Stimulated activated CD8-positive, alpha-beta memory T cell treated with anti-CD3 and anti-CD28 coated beads, Interleukin-15, amount 100 ng/mL, for 1 hour (primary cell): ENCODE measurements around the gene BNIP1.
A peak's percentile ranks its signal among the peaks of the same experiment; 100 is the strongest.
"Not testable (repeated sequence)": the region's sequence is repeated elsewhere in the genome, so short reads cannot be mapped to it uniquely, and the experiment has no call there.

ENCODE experiments used
- DNase-seq: peaks from one replicate; pipeline ENCODE4 v3.0.0-alpha.2; 2020; ENCODE audit warnings: low read depth

Gene BNIP1

GRCh38 chr5:173144200-173145176 is at the start of gene BNIP1:
Gene BNIP1 (plus strand): TSS chr5:173144531. CDS start chr5:173144546, 15 bp downstream.
- DNase-seq, result peak; percentile 98

GRCh38 chr5:173098787-173099186 is 45.5 kb upstream of the BNIP1 start:
- DNase-seq, result no peak

DNA sequence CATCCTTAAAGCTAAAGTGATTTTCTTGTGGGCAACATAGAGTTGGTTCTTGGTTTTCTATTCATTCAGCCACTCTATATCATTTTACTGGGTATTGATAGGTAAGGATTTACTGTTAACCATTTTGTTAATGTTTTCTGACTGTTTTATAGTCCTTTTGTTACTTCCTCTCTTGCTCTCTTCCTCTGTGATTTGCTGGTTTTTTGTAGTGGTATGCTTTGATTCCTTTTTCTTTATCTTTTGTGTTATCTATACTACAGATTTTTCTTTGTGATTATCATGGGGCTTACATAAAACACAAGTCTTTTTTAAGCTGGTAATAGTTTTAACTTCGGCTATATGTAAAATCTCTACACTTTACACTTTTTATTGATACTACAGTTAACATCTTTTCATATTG is 44.9 kb upstream of the BNIP1 start:
- no peak for DNase-seq

- DNase-seq, result no peak
These were observed 43.1 kb upstream of the BNIP1 start for GRCh38 chr5:173101245-173101644.

GRCh38 chr5:173103411-173103810 is 40.9 kb upstream of the BNIP1 start:
- DNase-seq, result no peak

- no peak for DNase-seq
These were observed 35.4 kb upstream of the BNIP1 start for GRCh38 chr5:173108914-173109313.

- no peak for DNase-seq
These were observed 29.8 kb upstream of the BNIP1 start for GRCh38 chr5:173114536-173114935.

DNA sequence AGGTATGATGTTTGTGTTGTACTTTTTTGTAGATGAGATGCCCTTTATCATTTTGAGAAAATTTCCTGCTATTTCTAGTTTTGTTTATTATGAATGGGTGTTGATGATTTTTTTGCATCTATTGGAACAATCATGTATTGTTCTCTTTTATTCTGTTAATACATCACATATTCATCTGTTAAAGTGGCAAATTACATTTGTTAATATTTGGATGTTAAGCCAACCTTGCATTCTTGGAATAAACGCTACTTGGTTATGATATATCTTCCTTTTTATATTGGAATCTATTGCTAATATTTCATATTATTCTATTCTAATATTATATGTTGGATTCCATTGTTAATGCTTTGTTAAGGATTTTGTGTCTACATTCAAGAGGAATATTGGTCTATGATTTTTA is 24.6 kb upstream of the BNIP1 start:
- no peak for DNase-seq

DNA sequence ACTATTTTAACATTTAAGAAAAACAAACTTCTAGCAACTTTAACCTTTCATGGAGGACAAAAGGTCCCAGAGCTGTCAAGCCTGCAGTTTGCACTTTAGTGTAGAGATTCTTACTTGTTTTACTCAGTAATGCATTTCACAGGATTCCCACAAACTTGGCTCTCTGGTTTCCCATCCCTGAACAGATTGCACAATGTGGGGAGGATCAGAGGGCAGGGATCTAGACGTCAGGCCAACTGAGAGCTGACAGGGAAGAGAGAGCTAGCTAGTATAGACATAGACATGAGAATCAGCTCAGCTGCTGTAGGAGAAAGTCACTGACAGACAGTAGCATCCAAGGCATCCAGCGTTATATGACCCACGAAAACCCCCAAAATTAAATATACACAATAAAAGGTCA is 20.9 kb upstream of the BNIP1 start:
- DNase-seq, result no peak

DNA sequence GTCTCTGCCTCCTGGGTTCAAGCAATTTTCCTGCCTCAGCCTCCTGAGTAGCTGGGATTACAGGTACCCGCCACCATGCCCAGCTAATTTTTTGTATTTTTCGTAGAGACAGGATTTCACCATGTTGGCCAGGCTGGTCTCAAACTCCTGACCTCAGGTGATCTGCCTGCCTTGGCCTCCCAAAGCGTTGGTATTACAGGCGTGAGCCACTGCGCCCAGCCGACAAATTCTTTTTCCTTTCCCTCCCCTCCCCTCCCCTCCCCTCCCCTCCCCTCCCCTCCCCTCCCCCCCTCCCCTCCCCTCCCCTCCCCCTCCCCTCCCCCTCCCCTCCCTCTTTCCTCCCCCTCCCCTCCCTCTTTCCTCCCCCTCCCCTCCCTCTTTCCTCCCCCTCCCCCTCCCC is 12.2 kb upstream of the BNIP1 start:
- not testable (repeated sequence) for DNase-seq

DNA sequence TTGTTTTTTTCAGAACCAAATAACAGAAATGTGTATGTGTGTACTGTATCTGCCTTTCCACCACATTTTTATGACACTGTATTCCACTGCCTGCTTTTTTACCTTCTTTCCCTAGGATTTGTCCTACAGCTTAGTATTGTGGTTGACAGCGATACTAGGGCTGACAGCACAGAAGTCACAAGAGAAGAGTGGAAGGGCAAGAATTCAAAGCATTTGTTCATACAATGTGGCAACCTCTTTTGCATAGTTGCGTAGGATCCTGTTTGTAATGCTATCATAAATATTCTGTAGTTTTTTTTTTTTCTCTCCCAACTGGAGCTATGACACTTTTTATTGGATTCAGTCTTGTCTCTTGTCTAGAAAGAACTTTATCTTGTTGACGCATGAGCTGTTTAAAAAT is 5.6 kb upstream of the BNIP1 start:
- DNase-seq, result no peak

DNA sequence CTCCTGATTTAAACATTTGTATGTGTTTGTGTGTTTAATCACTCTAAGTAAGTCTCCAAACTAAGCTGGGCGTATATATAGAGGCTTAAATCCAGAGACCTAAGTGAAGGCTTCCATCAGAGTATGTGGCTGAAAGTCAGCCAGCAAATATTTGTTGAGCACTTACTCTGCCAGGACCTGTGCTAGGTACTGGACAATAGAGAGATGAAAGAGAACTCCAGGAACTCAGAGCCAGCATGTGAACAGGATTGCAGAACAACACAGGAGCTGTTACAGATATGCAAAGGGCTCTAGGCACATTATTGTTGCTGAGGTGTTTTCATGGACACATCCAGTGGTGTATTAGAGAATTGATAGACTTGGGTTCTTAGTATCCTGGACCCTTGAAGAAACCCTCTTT is 4.7 kb upstream of the BNIP1 start:
- no peak for DNase-seq

GRCh38 chr5:173140769-173141168 is 3.6 kb upstream of the BNIP1 start:
- no peak for DNase-seq

DNA sequence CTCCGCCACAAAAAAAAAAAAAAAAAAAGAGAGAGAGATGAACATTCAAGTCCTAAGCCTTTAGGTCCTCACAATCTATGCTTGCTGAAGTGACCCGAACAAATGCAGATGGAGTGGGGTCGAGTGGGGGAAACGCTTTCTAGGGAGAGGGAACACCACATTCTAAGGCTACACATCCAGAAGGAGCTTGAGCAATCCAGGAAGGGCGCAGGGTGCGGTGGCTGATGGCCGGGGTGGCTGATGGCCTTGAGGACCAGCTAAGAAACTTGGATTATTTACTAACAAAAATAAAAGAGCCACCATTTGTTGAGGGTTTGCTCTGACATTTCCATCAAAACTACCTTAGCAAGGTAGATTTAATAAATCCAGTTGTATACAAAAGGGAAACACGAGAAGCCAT is 764 bp upstream of the BNIP1 start:
- no peak for DNase-seq

DNA sequence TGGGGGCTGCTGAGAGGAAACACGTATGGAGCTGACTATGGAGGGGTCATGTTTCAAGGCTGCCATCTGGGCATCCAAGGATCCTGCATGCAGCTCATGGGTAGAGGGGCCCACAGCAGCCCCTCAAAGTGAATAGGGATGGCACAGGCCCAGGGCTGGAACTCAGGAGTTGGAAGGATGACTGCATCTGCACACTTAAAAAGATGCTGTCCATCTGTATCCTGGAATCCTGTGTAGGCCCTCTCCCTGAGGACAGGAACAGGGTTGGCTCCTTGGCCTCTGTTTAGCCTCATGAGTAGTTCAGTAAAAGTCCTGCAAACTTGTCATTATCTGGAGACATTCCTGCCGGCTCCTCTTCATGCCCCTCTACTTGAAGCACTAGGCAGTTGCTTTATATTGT is 4.0 kb downstream of the BNIP1 start:
- DNase-seq, result no peak

DNA sequence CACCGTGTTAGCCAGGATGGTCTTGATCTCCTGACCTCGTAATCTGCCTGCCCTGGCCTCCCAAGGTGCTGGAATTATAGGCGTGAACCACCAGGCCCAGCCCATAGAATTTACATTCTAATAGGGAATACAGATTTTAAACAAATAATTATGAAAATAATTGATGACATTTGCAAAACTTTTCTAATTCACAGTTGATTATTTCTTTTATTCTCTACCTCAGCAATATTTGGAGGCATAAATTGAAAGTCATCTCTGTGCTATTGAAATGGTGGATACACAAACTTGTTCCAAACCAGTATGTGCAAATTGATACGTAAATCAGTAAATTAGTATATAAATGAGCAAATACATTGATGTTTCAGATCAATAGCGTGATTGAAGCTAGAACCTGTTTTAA is 8.2 kb downstream of the BNIP1 start:
- no peak for DNase-seq

GRCh38 chr5:173153842-173154241 is 9.5 kb downstream of the BNIP1 start:
- no peak for DNase-seq

- not testable (repeated sequence) for DNase-seq
These were observed 10.3 kb downstream of the BNIP1 start for GRCh38 chr5:173154619-173155018.

GRCh38 chr5:173155912-173156311 is 11.6 kb downstream of the BNIP1 start:
- DNase-seq, result no peak

DNA sequence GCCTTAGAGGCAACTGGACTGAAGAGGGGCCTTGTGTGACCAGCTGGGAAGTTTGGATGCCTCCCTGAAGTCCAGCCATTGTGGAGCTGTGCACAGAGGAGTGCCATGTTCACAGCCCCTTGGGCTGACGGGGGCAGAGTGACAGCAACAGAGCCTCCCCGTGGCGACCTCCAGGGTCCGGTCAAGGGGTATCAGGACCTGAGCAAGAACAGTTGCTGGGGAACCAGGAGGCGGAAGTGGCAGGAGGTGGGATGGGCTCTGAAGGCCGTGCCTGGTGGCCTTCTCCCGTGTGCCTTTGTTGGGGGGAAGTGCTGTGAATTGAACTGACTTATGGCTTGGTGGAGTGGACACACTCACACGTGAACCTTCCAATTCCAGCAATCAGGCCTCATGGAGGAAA is 14.0 kb downstream of the BNIP1 start:
- DNase-seq, result no peak

- DNase-seq, result no peak
These were observed 14.9 kb downstream of the BNIP1 start for GRCh38 chr5:173159256-173159655.

DNA sequence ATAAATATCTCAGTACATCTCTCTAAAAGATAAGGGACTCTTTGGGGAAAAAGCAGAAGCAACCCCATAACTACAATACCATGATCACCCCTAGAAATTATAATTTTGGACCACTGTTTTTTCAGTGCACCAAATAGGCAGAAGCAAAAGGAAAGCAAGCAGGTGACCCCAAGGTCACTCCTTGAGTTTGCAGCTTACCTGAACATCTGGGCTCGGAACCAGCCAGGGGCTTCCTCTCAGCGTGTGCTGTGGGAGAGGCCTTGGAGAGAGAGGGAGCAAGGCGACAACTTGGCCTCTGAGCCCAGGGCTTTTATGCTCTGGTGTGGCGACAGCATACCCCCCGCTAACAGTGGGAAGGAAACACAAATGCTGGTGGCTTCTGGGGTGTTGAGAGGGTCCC is 16.8 kb downstream of the BNIP1 start:
- no peak for DNase-seq

DNA sequence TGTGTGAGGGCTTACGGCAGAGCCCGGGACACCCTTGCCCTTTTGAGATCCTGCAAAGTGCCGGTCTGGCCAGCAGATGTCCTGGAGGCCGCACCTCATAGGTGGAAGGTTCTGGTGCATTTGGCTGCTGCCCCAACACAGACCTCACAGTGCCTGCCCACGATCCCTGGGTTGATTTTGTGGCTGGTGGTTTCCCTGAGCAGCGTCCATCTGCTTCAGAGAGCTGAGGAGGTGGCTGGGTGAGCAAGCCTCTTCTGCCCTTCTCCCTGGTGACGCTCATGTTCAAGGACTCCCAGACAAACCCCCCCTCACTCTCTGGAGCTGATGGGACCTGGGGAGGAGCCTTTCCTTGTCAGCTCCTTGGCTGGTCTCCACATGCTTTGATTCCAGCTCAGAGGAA is 18.9 kb downstream of the BNIP1 start:
- DNase-seq, result no peak
